CD4-positive, alpha-beta T cell treated with Interleukin-15 for 1 hour (primary cell): ENCODE data around the gene CXCL12.

Experiments used
- DNase-seq: peaks from one replicate; pipeline ENCODE4 v3.0.0-alpha.2; 2020

The CXCL12 gene

DNA sequence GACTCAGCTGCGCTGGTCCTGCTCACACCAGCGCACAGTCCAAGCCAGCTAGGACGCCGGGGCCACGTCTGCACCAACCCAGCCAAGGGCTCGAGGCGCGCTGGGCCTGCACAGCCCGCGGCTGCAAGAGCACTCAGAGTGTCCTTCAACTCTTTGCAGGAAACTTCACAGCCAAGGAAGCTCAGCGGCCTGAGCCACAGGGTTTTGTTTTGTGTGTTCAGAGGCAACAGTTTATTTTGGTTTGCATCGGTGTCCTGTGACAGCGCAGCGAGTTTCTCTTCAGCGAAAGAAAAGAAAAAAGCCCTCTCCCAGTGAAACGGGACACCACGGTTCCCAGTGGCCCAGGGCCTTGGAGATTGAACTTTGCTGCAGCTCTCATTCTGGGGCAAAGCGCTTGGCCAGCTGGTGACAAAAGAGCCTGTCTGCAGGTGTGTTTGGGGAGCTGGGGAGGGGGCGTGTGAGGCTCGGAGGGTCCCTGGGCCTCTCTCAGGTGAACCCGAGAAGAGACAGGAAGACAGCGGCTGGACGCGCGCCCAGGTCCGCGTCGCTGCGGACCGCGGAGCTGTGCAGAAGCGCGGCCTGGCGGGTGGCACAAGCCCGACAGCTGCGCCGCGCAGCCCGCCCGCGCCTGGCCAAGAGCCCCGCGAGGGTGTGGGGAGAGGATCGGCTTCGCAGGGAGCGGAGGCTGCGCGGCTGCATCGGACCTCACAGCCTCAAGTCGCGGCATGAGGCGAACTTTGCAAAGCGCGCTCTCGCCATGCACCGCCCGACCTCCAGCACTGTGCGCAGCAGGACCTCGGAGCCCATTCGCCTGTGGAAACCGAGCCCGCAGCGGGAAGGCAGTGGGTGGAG is 922 bp downstream of the CXCL12 start:
- DNase-seq: no peak

DNA sequence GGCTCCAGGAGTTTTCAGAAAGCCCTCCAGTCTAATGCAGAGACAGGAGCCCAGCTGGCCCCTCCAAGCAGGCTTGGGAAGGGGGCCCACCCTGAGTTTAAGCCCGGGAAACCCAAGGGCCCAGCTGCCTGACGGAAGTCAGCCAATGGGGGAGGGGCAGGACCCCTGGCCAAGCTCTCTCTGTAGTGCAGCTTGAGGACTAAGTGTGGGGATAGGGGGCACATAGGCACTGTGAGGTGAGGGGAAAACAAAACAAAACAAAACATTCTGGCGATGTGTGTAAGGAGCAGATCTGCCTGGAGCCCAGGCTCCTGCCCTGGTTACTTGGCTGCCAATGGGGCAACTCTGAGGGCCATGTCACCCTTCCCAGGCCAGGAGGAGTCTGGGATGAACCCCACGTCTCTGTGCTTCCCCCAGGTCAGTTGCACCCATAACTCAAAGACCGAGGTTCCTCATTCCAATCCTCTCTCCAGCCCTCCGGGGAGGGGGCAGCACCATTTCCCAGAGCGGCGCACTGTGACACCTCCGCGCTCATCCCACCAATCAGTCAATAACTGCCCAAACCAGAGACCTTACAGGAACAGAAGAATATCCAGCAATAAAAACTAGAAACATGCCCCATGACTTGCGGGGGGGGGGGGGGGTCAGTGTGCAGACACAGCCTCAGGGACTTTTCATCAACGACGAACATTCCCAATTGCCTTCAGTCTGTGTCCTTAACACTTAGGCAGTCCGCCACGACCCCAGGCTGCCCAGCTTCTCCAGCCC is 1.7 kb downstream of the CXCL12 start:
- DNase-seq: no peak

DNA sequence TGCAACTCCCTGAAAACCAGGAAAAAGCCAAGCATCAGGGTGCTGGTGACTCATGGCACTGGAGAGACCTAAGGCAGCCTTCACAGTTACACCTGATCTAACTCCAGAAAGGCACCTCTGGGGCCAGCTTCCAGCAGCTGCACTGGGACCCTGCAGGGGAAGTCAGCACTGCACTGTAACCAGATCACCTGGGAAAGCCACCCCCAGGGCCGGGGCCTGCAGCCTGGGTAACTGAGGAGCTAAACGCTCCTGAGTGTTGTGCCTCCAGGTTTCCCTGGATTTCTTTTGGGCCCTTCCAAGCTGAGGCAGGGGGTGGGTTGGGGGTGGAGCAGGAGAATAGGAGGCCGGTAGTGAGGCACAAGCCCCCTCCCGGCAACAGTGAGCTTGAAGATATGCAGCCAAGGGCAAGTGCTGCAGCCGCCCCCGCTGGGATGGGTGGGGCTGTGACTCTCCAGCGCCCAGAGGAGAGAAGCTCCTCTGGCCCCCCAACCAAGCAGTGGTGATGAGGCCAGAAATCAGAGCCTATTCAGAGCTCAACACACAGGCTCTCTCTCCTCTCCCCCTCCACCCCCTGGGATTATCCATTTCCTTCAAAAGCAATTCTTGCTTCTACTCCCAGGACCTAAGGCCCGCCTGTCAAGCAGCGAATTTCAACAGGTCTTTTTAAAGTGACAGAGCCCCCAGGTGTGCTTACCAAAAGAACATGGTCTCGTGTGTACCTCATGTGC is 2.6 kb downstream of the CXCL12 start:
- no peak for DNase-seq

DNA sequence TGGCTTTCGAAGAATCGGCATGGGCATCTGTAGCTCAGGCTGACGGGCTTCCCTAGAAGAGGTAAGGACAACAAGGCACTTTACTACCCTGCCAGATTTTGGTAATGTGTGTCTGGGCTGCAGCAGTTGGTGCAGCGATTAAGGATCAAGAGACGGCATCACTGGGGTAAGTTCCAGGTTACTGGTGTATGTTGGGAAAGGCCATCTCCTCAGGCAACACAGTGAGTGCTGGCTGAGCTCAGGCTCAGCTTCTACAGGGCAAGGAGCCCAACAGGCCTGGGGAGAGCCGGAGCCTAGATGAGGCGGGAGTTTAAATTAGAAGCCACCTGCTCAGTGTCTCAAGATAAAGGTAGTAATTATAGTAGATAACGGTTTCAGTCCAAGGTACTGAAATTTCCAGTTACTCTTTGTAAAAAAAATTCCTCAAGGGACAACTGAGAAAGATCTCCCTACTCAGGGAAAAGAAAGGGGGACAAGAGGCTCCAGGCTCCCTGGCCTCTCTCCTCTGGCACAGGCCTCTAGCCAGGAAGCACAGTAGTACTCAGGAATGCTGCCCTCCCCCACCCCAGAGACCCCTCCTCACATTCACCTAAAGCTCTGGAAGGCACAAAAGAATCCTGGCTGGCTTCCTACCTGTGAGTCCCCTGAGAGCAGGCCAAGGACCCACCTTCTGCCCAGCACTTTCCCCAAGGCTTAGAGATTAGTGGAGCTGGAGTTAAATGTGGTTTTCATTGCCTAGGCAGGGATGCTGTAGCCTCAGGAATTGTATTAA is 3.9 kb downstream of the CXCL12 start:
- DNase-seq: no peak

DNA sequence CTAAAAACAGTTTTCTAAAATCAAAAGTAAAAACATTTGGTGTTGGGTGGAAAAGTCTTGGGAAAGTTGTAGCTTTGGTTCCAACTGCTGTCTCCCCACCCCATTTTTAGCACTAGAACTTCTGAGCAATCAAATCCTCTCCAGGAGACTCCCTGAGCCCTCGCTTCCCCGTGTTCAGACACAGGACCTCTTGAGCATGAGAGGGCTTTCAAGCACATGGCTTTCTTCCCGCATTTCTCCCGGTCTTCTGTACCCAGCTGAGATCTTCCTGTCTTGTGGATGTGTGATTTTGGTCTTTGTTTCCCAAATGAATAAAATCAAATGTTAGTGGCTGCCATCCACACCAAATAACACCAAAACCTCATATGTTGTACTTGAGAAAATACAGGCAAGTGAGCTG is 5.0 kb downstream of the CXCL12 start:
- no peak for DNase-seq

DNA sequence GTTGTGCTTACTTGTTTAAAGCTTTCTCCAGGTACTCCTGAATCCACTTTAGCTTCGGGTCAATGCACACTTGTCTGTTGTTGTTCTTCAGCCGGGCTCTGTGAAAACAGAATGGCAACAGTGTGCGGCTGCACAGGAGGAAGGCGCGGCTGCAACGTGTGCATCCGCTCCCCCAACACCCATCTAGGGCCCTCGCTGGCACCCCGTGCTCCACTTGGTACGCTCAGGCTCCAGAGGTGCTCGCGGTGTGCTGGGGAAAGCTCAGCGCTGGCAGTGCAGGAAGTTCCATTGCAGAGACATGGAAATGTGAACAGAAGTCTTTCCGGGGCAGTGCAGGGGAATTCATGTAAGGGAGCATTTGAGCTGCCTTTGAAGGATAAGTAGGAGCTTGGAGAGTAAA is 6.3 kb downstream of the CXCL12 start:
- no peak for DNase-seq

DNA sequence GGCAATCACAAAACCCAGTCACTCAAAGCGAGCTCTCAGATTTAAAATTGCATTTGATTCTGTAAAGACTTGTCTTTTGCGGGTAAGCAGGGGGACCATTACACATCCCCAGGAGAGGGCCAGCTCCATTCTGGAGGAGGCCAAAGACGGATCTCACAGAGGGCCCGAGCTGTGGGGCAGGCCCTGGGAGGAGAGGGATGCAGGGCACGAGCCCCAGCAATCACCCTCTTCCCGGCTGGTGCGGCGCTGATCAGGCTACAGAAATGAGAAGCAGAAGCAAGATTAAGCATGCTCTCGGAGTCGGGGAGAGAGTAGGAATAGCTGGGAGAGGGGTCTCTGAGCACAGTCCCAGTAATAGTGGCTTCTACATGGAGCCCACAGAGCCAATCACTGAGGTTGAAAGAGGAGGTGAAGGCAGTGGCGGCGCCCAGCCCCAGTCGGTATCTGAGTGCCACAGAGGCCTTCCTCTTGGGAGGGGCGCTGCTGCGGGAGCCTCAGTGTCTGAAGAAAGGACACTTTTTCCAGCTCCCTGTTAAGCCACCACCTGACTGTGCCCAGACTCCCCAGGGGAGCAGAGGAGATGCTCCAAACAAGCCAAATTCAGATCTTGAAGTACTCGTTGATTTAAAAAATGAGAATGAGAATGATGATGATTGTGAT is 7.1 kb downstream of the CXCL12 start:
- DNase-seq: no peak

DNA sequence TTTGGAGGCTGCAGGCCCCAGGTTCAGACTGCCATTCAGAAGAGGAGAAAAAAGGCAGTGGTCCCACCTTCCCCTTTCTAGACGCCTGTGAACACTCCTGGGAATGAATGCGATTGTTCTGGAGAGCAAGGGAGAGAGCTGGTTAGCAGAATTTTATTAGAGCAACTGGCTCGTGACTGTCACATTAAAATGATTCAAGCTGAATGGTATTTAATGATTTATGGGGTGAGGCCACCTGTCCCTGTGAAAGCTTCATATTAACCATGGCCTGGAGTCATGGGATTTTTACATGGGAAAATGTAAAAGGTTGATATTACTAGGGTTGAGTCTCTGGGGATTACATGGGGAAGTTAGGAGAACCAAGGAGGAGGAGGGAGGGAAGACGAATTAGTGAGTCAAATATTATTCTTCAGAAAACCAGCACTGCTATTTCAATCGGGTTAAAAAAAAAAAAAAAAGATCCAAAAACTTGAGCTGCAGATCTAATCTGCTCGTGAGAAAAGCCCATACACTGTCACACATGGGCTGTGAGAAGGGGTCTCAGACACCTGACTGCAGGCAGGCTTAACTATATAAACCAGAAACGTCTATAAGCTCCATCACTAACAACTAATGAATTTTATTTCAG is 8.3 kb downstream of the CXCL12 start:
- DNase-seq: no peak

DNA sequence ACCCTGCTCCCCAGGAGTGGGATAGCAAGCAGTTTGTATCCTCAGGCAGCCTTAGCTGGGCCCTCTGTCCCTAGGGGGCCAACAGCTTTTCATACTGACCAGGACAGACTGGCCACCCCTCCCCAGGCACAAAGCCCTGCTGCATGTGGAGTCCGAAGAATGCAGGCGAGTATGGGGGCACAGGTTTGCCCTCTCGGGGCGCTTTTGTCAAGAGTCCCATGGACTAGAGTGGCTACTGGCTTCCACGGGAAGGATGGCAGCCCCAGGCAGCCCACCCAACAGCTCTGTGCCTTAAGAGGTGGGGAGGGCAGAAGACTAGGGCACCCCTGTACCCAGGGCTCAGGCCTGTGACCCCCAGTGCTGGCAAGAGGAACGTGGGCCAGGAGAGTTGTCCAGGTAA is 10.7 kb downstream of the CXCL12 start:
- no peak for DNase-seq

DNA sequence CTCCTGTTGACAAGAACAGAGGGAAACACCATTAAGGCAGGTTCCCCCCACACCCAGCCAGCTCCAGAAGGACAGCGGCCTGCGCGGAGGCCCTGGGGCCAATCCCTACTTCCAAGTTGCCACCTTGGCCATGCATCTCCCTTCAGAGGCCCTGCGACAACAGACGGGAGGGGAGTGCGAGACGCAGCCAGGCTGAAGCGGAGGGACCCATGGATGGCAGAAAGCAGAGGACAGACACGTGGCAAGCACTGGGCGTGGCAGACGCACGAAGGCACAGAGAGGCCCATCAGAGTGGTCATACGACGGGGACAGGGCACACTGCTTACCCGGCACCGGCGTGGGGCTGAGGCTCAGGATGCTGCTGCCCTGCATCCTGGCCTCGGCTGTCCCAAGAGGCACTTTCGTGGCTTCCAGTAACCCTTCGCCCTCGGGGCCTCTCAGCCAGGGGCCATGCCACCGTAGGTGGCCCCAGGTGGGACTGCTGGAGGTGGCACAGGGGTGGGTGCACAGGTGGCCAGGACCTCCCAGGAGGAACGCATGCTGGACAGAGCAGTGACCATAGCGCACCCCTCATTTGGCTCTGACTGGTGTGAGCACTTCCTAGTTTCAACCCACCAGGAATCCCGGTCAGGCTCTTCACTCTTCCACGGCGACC is 11.4 kb downstream of the CXCL12 start:
- DNase-seq: no peak

DNA sequence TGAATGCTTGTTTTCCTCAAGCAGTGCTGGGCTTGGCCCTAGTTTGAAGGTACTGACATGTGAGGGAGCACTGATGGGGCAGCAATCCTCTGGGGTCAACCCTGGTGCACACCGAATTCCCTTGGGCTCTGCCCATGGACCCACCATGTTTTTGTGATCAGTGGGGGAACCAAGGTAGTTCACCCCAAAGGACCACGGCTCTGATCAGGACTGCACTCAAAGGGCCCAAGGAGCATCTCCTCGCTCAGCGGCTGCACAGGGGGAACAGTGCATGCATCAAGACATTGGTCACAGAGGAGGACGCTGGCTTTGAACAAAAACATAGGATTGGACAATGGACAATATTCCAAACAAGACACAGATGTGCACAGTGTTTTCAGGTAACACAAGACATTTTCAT is 12.7 kb downstream of the CXCL12 start:
- DNase-seq: no peak

DNA sequence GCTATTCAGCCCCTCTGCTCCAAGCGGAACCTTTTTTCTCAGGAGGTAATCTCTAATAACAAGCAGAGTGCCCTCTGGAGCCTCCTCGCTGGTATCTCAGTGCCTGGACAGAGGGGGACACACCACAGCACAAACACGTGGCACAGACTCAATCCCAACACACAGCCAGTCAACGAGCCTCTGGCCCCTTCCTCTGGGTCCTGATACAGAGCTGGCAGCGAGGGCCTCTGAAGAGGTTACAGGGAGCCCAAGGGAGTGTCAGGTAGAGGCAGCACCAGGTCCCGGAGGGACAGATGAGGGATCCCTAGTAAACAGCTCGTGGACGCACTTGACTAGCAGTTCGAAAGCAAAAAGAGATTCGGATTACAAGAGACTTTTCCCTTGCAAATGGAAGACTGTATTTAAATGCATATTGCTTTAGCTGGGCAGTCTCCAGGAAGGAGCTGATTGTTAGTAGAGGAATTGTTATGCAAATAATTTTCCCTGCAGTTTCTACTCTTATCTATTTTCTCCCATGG is 14.1 kb downstream of the CXCL12 start:
- no peak for DNase-seq

DNA sequence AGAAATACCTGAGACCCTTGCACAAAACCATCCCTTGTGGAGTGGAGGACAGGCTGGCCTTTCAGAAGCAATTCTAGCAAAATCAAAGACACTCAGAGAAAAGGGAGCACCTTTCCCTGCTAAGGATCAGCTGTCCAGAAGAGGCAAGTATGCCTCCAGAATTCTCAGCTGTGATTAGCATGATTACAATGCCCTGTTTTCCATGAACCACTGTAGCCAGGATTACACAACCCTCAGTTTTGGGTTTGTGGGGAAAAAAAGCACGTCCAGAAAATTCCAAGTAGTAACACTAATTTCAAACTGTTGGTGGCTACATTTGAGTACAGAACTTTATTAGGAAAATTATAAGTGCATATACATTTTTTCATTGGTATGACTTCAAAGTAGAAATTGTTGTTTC is 15.0 kb downstream of the CXCL12 start:
- no peak for DNase-seq

DNA sequence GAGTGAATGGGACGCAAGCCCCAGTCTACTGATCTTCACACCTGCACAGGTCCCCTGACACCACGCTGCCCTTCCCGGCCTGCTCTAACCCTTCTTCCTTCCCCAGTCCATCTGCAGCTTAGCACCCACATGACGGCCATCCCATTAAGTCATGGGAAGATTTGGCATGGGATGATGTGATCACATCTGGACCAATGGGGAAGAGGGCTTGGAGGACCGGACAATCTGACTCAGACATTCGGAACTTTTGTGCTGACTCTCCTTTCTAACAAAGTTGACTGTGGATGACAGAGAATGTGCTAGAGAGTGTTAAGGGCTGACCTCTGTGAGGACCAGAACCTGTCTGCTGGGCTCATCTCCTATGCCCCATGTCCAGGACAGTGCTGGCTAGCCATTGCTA is 15.6 kb downstream of the CXCL12 start:
- DNase-seq: no peak

DNA sequence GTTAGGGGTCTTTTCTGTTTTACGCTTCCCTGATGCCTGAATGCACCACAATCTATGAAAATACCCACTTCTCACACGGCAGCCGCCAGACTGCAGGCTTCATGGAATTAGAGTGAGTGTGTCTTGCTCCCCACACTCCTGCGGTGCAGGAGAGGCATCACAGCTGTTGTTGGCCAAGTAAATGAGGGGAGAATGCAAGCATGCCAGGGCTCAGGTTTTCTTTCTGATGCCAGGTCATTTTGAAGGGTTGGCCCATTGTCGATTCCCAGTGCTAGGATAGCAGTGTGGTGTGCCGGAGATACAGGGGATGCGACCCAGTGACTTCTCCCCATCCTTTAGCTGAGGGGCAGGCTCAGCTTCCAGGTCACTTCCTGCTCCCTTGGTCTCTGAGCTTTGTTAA is 16.3 kb downstream of the CXCL12 start:
- DNase-seq: no peak

DNA sequence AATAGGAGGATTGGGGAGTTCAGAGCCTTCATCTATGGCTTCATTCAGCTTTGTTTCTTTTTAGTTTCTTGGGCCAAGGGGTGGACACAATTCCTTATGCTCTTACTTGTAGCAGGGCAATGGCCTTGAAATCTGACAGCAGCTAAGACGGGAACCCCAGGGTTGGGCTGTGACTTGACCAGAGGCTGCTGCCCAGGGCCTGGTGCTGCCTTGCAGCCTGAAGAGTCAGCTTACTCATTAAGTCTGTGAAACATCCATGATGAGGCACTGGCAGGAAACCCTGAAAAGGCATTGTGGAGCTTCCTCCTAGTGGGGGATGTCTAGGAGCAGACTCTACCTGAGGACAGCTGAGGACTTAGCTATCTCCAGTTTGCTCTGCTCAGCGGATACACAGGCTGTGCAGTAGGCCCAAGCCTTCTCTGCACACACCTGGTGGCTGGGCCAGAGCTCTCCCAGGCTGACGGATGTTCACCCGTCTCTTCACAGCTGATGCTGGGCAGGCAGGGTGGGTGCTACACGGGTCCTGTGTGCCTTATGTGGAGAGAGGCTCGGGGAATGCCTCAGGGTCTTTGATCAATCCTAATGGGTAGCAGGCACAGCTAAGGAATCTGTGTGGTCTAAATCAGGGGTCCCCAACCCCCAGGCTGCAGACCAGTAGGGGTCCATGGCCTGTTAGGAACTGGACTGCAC is 17.8 kb downstream of the CXCL12 start:
- DNase-seq: no peak

DNA sequence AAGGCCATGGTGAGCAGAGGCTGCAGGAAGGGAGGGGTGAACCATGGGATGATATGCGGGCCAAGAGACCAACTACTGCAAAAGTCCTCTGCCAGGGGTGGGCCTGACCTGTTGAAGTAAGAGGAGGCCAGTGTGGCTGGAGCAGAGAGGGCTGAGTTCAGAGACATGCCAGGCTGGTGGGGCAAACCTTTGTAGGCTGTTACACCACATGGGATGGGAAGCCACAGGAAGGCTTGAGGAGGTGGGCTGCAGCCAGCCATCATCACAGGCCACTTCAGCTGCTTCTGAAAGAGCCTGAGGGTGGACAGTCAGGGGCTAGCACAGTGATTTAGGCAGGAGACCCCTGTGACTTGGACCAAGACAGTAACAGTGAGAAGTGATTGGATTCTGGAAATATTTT is 20.3 kb downstream of the CXCL12 start:
- DNase-seq: no peak

DNA sequence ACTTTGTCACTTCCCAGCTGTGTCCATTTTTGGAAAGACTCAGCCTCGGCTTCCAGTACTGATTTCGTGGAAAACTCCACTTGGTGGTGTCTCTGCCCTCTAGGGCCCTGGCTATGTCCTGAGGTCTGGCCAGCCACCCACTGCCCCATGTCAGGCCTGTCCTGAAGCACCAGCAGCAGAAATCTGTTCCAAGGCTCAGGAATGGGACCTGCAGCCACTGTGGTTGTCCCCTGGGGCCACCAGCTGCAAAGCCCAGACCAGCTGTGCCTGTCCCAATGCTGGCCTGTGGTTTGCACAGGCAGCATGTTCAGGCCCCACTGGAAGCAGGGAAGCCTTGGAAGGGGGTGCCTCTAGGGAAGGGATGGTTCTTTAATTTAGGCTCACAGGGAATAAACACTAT is 21.2 kb downstream of the CXCL12 start:
- DNase-seq: no peak

DNA sequence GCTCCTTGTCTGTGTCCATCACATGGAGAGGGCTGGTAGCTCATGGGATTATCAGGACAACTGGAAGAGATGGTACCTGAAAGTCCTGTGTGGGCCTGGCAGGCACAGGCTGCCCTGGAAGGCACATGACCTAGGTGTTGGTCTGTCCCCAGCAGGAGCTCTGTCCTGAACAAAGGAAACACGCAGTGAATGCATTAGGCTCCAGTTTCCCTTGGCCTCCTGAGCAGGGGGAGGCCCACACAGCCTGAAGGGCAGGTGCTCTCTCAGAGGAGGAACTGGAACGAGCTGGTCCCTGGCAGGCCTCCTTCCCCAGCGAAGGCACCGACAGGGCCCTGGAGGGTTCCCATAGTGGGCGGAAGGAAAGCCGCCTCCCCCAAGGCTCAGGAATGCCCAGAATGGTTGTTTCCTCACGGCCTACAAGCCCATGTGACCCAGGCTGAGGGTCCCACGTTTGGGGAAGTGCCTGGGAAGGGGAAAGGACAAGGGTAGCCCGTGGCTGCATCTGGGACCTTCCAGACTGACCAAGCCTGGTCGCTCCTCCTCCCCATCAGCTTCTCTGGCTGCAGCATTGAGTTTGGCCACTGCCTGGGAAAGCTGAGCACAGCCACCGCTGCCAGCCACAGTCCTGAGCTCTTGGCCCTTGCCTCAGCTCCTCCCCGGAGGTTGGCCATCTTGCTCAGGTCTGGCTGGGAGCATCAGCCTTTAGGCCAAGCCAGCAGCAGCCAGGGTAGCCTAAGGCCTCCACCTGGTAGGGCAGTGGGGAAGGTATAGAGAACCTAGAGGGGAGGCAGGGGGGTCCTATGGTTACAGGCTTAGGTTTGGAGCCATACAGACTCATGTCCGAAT is 21.8 kb downstream of the CXCL12 start:
- no peak for DNase-seq

DNA sequence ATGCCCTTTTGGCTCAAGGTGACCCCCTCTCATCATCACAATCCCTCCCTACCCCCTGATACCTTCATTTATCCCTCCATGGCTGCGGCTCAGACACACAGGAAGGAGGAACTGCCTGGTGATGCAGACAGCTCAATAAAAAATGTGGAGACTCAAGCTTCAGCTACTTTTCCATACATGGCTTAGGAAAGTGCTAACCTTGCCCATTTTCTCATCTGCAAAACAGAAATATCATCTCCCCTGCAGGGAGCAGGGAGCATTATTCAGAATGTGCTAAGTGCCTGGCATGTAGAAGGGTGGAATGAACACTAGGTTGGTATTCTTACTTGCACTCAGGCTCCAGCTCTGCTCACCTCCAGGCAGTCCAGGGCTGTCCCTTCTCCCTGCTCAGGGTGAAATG is 23.8 kb downstream of the CXCL12 start:
- DNase-seq: no peak
